ENCODE results near the gene ZNF646.

GRCh38 chr16:31109622-31110021 lies 35.4 kb downstream of the ZNF646 start:
- TF ChIP-seq, protein P1, sequence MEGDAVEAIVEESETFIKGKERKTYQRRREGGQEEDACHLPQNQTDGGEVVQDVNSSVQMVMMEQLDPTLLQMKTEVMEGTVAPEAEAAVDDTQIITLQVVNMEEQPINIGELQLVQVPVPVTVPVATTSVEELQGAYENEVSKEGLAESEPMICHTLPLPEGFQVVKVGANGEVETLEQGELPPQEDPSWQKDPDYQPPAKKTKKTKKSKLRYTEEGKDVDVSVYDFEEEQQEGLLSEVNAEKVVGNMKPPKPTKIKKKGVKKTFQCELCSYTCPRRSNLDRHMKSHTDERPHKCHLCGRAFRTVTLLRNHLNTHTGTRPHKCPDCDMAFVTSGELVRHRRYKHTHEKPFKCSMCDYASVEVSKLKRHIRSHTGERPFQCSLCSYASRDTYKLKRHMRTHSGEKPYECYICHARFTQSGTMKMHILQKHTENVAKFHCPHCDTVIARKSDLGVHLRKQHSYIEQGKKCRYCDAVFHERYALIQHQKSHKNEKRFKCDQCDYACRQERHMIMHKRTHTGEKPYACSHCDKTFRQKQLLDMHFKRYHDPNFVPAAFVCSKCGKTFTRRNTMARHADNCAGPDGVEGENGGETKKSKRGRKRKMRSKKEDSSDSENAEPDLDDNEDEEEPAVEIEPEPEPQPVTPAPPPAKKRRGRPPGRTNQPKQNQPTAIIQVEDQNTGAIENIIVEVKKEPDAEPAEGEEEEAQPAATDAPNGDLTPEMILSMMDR (IDR thresholded peaks at IDR 0.05; ENCODE audit: insufficient read depth, low read length, poor library complexity, severe bottlenecking): no peak
- TF ChIP-seq EZH2phosphoT487 (conservative IDR thresholded peaks at IDR 0.05; ENCODE audit: low read length): no peak

All from SU-DHL-6 (cell line).